HG03565 (cell line): ENCODE measurements around the gene ZNF771.

Experiments used
- ATAC-seq: cut with Tn5 transposase; IDR thresholded peaks from one replicate; pipeline ENCODE4 v1.9.1; 2021; ENCODE audit warnings: mild to moderate bottlenecking, moderate library complexity; ENCODE audit not compliant: unreplicated experiment

Gene ZNF771

DNA sequence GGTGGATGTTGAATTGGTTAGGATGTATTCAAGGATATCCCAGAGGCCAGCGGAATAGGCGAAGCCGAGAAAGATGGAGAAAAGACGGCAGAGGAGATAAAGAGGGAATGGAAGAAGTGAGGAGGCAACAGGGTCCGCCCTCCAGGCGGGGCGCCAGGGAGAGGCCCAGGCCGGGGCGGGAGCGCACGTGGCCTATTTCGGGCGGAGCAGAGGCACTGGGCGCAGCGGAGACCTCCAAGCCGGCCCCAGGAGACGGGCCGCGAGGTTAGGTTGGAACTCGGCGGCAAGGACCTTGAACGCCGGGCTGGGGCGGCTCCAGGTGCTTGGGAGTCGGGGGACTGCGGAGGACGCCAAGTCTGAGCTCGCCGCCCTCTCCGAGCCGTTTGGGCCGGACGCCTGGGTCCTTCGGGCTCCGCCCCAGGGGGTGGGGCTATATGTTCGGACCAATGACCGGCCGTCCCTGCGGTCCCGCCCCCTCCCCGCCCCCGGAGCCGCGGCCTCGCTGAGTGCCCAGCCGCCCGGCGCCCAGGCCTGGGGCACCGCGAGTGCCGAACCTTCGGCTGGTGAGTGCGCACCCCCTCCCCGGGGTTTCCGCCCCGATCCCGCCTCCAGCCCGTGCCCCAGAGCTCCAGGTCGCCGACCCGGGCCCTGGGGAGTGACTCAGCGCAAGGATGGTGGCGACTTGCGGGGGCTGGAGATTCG, at the start of gene ZNF771:
TSS of gene ZNF771 (plus strand) at position 505 of the 702 bp plus-strand sequence. CDS start 448 bp downstream, outside the sequence.
- ATAC-seq = peak; percentile 64

GRCh38 chr16:30357715-30358576, 49.5 kb upstream of the ZNF771 start:
- no peak for ATAC-seq

DNA sequence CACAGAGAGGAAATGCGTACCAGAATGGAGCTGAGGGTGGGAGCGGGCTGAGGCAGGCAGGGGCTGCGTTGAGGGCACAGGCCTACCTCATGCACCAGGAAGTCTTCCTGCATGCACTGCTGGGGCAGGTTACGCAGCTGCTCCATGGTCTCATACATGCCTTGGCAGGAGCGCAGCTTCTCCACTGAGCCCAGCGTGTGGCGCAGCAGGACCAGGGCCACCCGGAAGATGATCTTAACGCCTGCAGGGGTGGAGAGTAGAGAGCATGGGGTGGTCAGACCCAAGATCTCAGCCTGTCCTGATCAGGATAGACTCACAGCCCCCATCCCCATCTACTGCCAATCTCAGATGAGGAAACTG, 48.8 kb upstream of the ZNF771 start:
- no peak for ATAC-seq

DNA sequence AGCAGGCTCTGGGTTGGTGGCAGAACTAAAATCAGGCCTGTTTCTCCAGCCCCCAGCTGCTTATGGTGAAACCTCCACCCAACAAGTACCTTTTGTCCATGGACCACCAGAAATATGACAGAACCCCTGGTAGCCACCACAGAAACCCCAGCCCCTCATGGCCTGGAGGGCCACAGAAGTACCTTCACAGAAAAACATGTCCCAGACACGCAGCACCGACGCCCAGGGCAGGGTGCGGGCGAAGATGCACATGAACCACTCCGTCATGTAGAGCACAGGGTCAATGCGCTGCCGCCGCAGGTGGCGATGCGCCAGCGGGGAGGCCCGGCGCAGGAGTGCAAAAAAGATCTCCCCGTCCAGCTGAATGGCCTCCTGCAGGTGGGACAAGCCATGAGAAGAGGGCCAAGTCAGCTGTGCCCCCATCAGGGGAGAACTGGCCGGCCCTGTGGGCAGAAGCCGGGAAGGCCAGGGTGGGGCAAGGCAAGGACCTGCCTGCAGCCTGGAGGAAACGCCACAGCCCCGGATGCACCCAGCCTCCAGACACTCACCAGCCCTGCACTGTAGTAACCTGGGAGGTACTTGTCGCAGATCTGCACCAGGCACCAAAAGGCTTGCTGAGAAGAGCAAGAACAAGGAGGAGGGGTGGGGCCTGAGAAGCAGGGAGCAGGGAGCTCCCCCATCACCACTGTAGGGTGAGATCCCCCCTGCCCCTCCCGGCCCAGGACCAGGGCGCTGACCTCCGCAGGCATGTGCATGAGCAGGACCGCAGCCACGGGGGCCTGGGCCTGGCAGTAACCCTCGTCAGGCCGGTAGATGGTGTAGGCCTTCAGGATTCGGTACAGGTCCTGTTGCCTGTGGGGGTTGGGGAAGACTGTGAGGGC, 48.2 kb upstream of the ZNF771 start:
- no peak for ATAC-seq

DNA sequence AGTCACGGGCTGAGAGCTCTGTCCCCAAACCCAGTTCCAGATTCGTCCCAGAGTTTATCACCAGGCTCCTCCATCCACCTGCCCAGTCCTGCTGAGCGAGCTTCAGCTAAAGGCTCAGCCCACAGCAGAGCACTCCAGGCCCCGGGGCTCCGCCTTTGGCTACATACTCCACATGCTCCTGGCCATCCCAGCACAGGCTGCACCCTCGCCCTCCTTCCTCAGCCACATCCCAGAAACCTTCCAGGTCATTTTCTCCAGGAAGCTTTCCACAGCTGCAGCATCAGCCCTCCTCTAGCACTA, 47.6 kb upstream of the ZNF771 start:
- ATAC-seq = no peak

DNA sequence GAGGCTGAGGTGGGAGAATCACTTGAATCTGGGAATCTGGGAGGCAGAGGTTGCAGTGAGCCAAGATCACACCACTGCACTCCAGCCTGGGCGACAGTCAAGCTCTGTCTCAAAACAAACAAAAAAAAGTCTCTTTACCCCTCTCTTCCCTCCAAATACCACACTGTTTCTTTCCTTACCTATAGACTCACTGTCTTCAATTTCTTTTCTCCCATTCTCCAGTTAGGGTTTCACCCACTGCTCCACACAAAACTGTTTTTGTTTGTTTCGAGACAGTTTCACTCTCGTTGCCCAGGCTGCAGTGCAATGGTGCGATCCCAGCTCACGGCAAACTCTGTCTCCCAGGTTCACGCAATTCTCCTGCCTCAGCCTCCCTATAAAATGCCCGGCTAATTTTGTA, 46.2 kb upstream of the ZNF771 start:
- ATAC-seq = no peak

DNA sequence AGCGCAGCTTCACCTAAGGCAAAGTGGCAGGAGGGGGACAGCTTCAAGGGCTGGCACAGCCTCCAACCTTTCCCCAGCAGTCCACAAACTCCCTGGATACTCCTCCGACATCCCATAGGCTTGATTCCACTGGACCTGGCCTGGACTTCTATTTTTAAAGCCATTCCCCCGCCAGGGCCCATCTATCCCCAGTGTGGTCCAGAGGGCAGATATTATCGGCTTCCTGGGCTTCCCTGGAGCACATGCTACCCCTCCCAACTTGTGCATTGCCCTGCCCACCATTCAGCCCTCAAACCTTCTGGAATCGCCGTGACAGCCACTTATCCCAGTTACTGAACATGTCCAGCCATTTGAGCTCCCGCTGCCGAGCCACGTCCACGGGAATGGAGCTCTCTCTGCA, 42.2 kb upstream of the ZNF771 start:
- no peak for ATAC-seq

DNA sequence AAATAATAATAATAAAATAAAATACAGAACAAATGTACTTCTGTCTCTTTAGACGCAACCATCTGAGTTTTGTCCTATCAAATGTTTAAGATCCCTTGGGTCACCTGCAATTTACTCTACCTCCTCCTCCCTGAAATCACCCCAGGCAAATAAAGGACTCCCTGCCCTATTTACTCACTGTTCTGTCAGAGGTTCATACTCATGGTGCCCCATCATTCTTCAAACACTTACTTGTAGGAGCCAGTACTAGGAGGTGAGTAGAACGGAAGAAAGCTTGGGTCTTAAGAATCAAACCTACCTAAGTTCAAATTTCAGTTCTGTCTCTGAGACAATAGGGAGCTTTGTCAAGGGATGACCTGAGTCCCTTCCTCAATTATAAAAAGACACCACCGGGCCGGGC, 40.9 kb upstream of the ZNF771 start:
- ATAC-seq = no peak

- ATAC-seq = no peak
Measured at GRCh38 chr16:30367349-30368009, 39.9 kb upstream of the ZNF771 start.

DNA sequence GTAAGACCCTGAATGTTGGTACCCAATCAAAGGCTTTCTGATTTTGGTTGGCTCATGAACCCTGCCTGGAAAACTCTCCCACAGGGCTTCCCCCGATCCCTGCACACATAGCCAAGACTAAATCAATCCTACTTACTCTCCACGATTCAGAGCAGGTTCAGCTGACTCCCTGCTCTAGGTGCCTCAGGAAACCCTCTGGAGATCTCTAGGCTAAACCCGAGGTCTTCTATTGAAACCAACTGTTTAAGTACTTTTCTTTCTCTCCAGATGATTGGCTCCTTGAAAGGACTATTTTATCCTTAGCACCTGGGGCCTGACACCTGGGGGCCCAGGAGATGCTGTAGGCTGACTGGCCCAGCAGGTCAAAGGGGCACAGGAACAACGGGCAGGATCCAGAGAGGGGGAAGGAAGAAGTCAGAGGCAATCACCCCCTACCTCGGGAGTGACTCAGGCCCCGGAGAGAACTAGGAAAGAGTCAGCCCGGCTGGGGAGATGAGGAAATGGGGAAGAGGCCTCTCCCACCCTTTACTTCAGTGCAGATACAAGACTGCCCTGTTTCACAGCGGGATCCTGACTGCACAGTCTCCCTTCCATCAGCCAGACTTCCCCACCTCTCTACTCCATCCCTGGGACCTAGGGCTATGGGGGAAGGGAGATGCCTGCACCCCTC, 39.1 kb upstream of the ZNF771 start:
- no peak for ATAC-seq

DNA sequence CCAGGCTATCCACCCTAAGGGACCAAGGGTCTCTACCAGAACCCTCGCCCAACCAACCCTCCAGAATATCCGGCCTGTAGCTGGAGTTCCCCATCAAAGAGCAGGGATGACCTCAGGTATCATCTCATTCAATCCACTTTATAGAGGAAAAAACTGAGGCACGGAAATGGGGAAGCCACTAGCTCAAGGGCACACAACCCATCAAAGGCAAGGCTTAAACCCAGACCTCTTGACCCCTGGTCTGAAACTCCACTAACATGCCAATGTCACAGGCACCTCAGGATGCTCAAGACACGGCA, 38.7 kb upstream of the ZNF771 start:
- ATAC-seq = no peak

GRCh38 chr16:30369091-30369937, 38.1 kb upstream of the ZNF771 start:
- ATAC-seq = no peak

DNA sequence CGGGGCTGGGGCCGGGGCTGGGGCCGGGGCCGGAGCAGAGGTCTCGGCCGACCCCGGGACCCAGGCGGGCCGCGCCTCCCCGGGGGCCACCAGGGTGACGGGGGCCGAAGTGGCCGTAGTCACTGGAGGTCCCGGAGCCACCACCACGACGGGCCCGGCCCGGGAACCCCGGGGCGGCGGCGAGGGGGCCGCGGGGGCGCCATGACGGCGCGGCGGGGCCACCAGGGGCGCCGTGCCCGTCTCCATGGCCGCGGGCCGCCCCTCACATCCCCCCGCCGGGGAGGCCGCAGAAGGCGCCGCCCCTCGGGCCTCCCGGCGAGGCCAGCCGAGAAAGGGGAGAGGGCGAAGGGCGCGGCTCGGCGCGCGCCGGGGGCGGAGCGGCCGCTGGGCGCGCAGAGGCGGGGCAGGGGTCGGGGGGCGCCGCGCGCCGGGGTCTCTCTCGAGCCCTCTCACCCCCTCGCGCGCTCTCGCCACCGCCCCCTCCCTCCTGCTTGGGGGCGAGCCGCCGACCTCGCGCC, 37.4 kb upstream of the ZNF771 start:
- peak; percentile 5 for ATAC-seq

- ATAC-seq = peak; percentile 60
Measured at GRCh38 chr16:30370456-30371247, 36.8 kb upstream of the ZNF771 start, which contains the start of gene TBC1D10B. Gene TBC1D10B (minus strand): TSS chr16:30370494. CDS start chr16:30370183, 311 bp downstream.

GRCh38 chr16:30371248-30371816, 36.1 kb upstream of the ZNF771 start:
- ATAC-seq = no peak

GRCh38 chr16:30372038-30372712, 35.2 kb upstream of the ZNF771 start:
- no peak for ATAC-seq

GRCh38 chr16:30372725-30373124, 34.7 kb upstream of the ZNF771 start:
- ATAC-seq = no peak

DNA sequence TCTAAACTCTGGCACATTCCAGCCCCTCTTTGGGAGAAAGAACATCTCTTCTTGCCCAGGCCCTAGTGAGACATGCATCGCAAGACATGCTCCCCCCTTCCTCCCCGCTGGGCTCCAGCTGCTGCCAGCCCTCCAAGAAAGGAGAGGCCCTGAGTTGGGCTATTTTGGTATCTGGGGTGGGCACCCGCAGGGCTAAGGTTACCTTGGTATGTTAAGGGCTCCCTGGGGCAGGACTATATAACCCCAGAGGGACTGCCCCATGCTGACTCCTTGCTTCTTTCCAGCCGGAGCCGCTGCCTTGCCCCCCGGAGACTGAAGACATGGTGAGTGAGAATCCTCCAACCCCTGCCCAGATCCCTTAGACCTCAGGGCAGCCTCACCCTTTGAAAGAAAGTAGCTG, 32.9 kb upstream of the ZNF771 start, which contains the start of gene MYL11:
TSS of gene MYL11 (plus strand) at position 265 of the 400 bp plus-strand sequence. CDS start at position 321, 56 bp downstream.
- no peak for ATAC-seq
